ENCODE data around the gene SLC30A2.

The SLC30A2 gene

DNA sequence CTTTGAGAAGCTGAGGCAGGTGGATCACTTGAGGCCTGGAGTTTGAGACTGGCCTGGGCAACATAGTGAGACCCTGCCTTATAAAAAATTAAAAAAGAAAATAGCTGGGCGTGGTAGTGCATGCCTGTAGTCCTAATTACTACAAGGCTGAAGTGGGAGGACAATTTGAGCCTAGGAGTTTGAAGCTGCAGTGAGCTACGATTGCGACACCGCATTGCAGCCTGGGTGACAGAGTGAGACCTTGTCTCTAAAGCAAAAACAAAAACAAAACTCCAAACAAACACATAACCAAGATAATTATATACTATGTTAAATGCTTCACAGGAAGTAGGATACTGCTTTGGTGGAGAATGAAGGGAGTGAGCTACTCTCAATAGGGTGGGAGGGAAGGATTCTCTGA lies 42.7 kb downstream of the SLC30A2 start:
- TF ChIP-seq FOXP2 (optimal IDR thresholded peaks at IDR 0.05; ENCODE audit: borderline replicate concordance, extremely low read depth, extremely low read length, insufficient read depth) (no peak), POLR2AphosphoS5 (IDR thresholded peaks at IDR 0.05; ENCODE audit: low read depth, low read length) (no peak), REST (IDR thresholded peaks at IDR 0.05; ENCODE audit: insufficient read depth in 1 of 2, low read depth in 2 of 2, low read length in 2 of 2) (no peak), SIN3A (IDR thresholded peaks at IDR 0.05; ENCODE audit: borderline replicate concordance, insufficient read depth, low read length) (no peak), TAF1 (IDR thresholded peaks at IDR 0.05; ENCODE audit: borderline replicate concordance, insufficient read depth, low read length) (no peak)

DNA sequence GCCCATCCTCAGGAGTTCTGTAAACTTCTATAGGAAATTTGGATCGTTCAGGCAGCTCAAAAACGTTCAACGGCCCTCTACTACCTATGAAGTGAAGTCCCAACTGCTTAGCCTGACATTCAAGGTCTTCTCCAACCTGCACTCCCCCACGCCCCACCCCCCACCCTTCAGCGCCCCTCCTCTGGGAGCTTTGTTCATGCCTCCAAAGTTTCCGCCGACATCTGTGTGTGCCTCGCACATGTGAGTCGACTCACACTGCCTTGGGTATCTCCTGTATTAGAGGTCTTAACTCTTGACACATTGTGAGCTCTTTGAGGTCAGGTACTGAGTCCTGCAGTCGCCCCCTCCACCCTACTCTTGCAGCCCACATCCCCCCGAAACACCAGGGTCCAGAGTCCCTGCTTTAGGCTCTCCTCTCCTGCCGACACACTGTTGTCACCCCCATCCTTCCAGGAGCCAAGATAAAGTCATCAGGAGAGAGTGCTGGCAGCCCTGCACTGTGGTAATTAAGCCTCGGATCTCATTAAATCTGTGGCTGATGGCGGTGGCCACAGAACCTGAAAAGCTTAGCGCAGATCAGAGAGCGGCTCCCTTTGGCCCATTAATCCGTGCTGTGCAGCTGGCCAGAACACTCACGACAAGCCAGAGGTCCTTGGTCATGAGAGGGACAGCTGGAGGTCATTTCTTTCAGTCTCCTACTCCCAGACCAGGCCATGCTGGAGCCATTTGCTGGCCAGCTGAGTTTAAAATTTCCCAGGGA lies 46.7 kb downstream of the SLC30A2 start:
- TF ChIP-seq REST (IDR thresholded peaks at IDR 0.05; ENCODE audit: insufficient read depth in 1 of 2, low read depth in 2 of 2, low read length in 2 of 2) (no peak), SIN3A (IDR thresholded peaks at IDR 0.05; ENCODE audit: borderline replicate concordance, insufficient read depth, low read length) (no peak), POLR2AphosphoS5 (IDR thresholded peaks at IDR 0.05; ENCODE audit: low read depth, low read length) (no peak), TAF1 (IDR thresholded peaks at IDR 0.05; ENCODE audit: borderline replicate concordance, insufficient read depth, low read length) (no peak), FOXP2 (optimal IDR thresholded peaks at IDR 0.05; ENCODE audit: borderline replicate concordance, extremely low read depth, extremely low read length, insufficient read depth) (no peak)

DNA sequence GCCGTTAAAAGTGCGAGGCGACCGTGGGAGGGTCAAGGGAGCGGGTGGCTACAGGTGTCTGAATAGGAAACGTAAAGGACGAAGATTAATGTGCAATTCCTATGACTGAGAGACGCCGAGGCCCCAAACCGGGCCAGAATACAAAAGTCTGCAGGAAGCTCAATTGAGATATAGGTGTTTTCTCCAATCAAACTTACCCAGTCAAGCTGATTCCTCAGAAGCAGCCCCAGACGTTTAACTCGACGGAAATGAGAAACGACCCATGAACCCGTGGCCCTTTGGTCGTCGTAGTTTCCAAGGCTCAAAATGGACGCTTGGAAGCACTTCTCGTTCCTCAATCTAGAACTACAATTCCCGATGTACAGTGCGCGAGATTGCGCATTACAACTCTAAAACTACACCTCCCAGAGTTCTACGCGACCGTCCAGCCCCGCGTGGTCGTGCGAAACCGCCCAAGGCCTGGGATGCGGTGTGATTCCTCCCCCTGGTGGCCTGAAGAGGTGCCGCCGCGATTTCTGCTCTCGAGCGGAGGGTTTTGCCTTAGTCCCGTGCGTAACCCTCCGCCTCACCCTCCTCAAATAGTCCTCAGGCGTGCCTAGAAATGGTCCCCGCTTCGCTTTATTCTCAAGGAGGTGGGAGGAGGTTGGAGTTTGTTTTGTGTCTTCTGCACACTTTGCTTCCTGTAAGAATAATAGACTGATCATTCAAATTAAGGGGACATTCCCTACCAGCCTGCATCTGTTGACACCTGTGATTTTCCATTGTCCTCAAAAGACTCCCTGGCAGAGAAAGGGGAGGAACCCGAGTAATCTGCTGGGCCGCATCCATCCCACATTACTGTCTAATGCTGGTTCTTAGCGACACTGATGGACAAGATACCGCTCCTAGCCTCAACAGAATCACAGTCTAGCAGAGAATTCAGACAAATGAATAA lies 47.8 kb downstream of the SLC30A2 start, which contains the start of gene PAFAH2:
Gene PAFAH2, minus strand, starts transcription at position 236 of the 934 bp plus-strand sequence. CDS start 7,247 bp downstream, outside the sequence.
- TF ChIP-seq FOXP2 (optimal IDR thresholded peaks at IDR 0.05; ENCODE audit: borderline replicate concordance, extremely low read depth, extremely low read length, insufficient read depth) = peak; percentile 83
- 0 out of 4 replicates have a peak, but pooled peaks of 1 of the 2 experiments have one; percentile 8 for TF ChIP-seq REST (IDR thresholded peaks at IDR 0.05; ENCODE audit: insufficient read depth in 1 of 2, low read depth in 2 of 2, low read length in 2 of 2)
- peak; percentile 51; the same call in 1 of the 2 replicates for TF ChIP-seq POLR2AphosphoS5 (IDR thresholded peaks at IDR 0.05; ENCODE audit: low read depth, low read length)
- no peak for TF ChIP-seq SIN3A (IDR thresholded peaks at IDR 0.05; ENCODE audit: borderline replicate concordance, insufficient read depth, low read length)
- TF ChIP-seq TAF1 (IDR thresholded peaks at IDR 0.05; ENCODE audit: borderline replicate concordance, insufficient read depth, low read length) = peak; percentile 75; the same call in 1 of the 2 replicates

GRCh38 chr1:25996966-25997827 lies 48.7 kb downstream of the SLC30A2 start:
- no peak for TF ChIP-seq REST (IDR thresholded peaks at IDR 0.05; ENCODE audit: insufficient read depth in 1 of 2, low read depth in 2 of 2, low read length in 2 of 2)
- TF ChIP-seq TAF1 (IDR thresholded peaks at IDR 0.05; ENCODE audit: borderline replicate concordance, insufficient read depth, low read length) = no peak
- TF ChIP-seq SIN3A (IDR thresholded peaks at IDR 0.05; ENCODE audit: borderline replicate concordance, insufficient read depth, low read length) = no peak
- no peak for TF ChIP-seq FOXP2 (optimal IDR thresholded peaks at IDR 0.05; ENCODE audit: borderline replicate concordance, extremely low read depth, extremely low read length, insufficient read depth)
- TF ChIP-seq POLR2AphosphoS5 (IDR thresholded peaks at IDR 0.05; ENCODE audit: low read depth, low read length) = no peak

All from PFSK-1 (cell line).